HepG2 (cell line): ENCODE results near the gene TGFA.

Source experiments
- ARHGAP35 ChIP-seq: sonication (generic); formaldehyde crosslinking; IDR thresholded peaks from 2 replicates; pipeline ENCODE4 v1.9.0; 2022; ENCODE audit warnings: mild to moderate bottlenecking, inconsistent platforms, moderate library complexity, missing genetic modification reagents, borderline replicate concordance
- CHD2 ChIP-seq: IDR thresholded peaks from 2 replicates; pipeline ENCODE4 v1.6.1; 2011; ENCODE audit warnings: low read depth, low read length, improper control_type of control experiment
- E2F2 ChIP-seq: sonication (generic); formaldehyde crosslinking; IDR thresholded peaks from 2 replicates; pipeline ENCODE4 v1.4.0; 2020; ENCODE audit warnings: missing genetic modification reagents, borderline replicate concordance
- IKZF5 ChIP-seq: IDR thresholded peaks from 2 replicates; pipeline ENCODE4 v1.6.1; 2018; ENCODE audit warnings: missing genetic modification reagents, mild to moderate bottlenecking, missing compliant biosample characterization
- KAT7 ChIP-seq: IDR thresholded peaks from 2 replicates; pipeline ENCODE4 v1.6.1; 2018; ENCODE audit warnings: borderline replicate concordance, missing compliant biosample characterization
- POLR2A ChIP-seq, 2 experiments: IDR thresholded peaks; 2 replicates each; pipeline ENCODE4 v1.6.1; 2011; ENCODE audit warnings: low read depth in 2 of 2, low read length in 2 of 2, mild to moderate bottlenecking in 1 of 2, moderate library complexity in 1 of 2; ENCODE audit not compliant: insufficient read depth in 1 of 2
- SRF ChIP-seq: IDR thresholded peaks from 2 replicates; pipeline ENCODE4 v1.6.1; 2011; ENCODE audit warnings: mild to moderate bottlenecking, low read depth, low read length, moderate library complexity
- TAF1 ChIP-seq: sonication (generic); formaldehyde crosslinking; IDR thresholded peaks from 2 replicates; pipeline ENCODE4 v1.4.0; 2020; ENCODE audit warnings: missing genetic modification reagents
- TMF1 ChIP-seq: sonication (generic); formaldehyde crosslinking; IDR thresholded peaks from 2 replicates; pipeline ENCODE4 v1.8.1; 2022; ENCODE audit warnings: low read depth, missing genetic modification reagents
- ZBTB1 ChIP-seq: sonication (generic); formaldehyde crosslinking; IDR thresholded peaks from 2 replicates; pipeline ENCODE4 v1.4.0; 2020; ENCODE audit warnings: missing genetic modification reagents, borderline replicate concordance
- ZNF350 ChIP-seq: sonication (generic); formaldehyde crosslinking; IDR thresholded peaks from 2 replicates; pipeline ENCODE4 v1.4.0; 2020; ENCODE audit warnings: mild to moderate bottlenecking, low read depth, missing genetic modification reagents, borderline replicate concordance

- TF ChIP-seq TAF1 (no peak), TMF1 (no peak), KAT7 (no peak), ZBTB1 (CRISPR knock-in tag) (no peak), CHD2 (no peak), ZNF350 (CRISPR knock-in tag) (no peak), E2F2 (no peak), ARHGAP35 (CRISPR knock-in tag) (no peak), SRF (no peak), IKZF5 (no peak), POLR2A (IDR thresholded peaks at IDR 0.05; ENCODE audit: insufficient read depth in 1 of 2, low read depth in 2 of 2, low read length in 2 of 2) (no peak)
Observed at GRCh38 chr2:70412294-70413070, 141.1 kb downstream of the TGFA start.
